Adipose tissue (tissue), 3 donors: ENCODE measurements around the gene PP2D1. TPM values are rescaled to one million over a fixed set of nuclear protein-coding genes. Genes with fewer than 3 reads are reported as not detected.
"Not testable (repeated sequence)": the region's sequence is repeated elsewhere in the genome, so short reads cannot be mapped to it uniquely, and the experiment has no call there.

Source experiments
- H3K27ac ChIP-seq: one replicate; pipeline ENCODE4 v1.5.1; 2013; ENCODE audit warnings: low read depth, low read length
- WGBS, 3 donors: extraction: QIAGEN DNeasy Blood & Tissue Kit; methylation state at CpG; one replicate each; pipeline ENCODE4 v1.1.7; 2013; 5-methylcytosine and 5-hydroxymethylcytosine counted together
- polyA plus RNA-seq, 3 donors: library from polyadenylated mRNA; stranded (reverse); fragments of 200-250 nt; gene quantifications; one replicate each; pipeline ENCODE4 v1.2.3, GENCODE V29; 2013
- donor health status: healthy with polysubstance abuse.
- donor health status: Bipolar disorder and iron deficiency.
- donor health status: healthy.

The PP2D1 gene
- polyA plus RNA-seq, 3 donors = not detected

DNA sequence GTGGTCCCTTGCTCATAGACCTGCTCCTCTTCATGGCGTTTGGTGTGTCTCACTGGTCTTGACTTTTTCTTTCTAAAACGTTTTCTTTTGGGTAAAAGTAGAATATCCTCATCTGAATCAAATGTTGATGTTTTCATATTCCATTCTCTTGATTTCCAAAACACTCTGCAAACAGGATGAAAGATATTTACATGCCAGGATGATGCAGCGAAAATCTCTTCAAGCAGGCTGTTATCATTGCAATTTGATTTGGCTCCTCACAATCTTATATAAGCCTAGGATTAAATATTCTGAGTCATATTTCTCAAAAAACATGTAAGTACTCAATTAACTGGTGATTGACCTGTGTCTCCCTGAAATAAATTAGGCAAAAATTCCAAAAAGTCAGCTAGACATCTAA, 10.1 kb downstream of the PP2D1 start:
- H3K27ac ChIP-seq = no peak overlapping the region
- 64 to 76% (median 71%) methylated on average over 3 of the region's 3 CpGs for WGBS, 3 donors

DNA sequence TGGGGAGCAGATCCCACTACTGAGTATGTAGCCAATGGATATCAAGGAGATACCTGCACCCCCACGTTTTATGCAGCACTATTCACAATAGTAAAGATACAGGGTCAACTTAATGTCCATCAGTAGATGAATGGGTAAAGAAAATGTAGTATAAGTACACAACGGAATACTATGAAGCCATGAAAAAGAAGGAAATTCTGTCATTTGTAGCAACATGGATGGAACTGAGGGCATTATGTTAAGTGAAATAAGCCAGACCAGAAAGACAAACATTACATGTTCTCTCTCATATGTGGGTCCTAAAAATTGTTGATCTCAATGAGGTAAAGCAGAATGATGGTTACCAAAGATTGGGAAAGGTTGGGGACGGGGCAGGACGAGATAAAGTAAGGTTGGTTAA, 14.6 kb downstream of the PP2D1 start:
- 79 to 92% (median 83%) methylated on average over 4 of the region's 4 CpGs for WGBS, 3 donors
- H3K27ac ChIP-seq = no peak overlapping the region

DNA sequence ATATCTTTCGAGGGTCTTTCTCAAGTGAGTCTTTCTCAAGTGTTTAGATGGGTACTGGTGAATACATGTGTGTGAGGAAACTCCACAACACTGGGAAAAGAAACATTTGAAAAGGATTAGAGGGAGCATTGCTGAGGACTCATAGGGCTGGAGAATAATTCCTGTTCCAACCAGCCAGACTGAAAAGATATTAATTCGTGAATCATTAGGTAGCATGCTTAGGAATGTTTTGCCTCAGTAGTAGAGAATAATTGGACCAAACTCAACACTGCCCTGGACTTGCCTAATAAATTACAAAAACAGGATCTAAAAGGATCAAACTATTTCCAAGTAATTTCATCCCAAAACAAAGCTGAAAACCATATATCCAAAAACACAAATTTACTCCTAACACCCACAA, 17.3 kb downstream of the PP2D1 start:
- no peak overlapping the region for H3K27ac ChIP-seq
- 70 to 83% (median 80%) methylated on average over 2 of the region's 2 CpGs for WGBS, 3 donors

DNA sequence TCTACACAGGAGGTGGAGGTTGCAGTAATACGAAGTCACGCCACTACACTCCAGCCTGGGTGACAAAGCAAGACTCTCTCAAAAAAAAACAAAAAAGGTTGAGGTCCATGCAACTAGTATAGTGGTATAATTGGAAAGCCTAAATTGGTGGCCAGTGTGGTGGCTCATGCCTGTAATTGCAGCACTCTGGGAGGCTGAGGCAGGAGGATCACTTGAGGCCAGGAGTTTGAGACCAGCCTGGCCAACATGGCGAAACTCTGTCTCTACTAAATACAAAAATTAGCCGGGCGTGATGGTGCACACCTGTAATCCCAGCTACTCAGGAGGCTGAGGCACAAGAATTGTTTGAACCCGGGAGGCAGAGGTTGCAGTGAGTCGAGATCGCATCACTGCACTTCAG, 23.2 kb downstream of the PP2D1 start:
- not testable (repeated sequence) for H3K27ac ChIP-seq
- 95 to 97% (median 97%) methylated on average over 8 of the region's 8 CpGs for WGBS, 3 donors

GRCh38 chr3:19972054-19972453, 40.0 kb downstream of the PP2D1 start:
- no peak overlapping the region for H3K27ac ChIP-seq
- WGBS, 3 donors = 41 to 63% (median 59%) methylated on average over 3 of the region's 3 CpGs

- no peak overlapping the region for H3K27ac ChIP-seq
- 66 to 92% (median 90%) methylated on average over 8 of the region's 8 CpGs for WGBS, 3 donors
Observed at GRCh38 chr3:19970327-19970726, 41.7 kb downstream of the PP2D1 start.

- no peak overlapping the region for H3K27ac ChIP-seq
- 76 to 81% (median 79%) methylated on average over 4 of the region's 4 CpGs for WGBS, 3 donors
Observed at GRCh38 chr3:19967812-19968211, 44.3 kb downstream of the PP2D1 start.

GRCh38 chr3:19967208-19967607, 44.9 kb downstream of the PP2D1 start:
- no peak overlapping the region for H3K27ac ChIP-seq
- WGBS, 3 donors = 82 to 92% (median 89%) methylated on average over 6 of the region's 6 CpGs

DNA sequence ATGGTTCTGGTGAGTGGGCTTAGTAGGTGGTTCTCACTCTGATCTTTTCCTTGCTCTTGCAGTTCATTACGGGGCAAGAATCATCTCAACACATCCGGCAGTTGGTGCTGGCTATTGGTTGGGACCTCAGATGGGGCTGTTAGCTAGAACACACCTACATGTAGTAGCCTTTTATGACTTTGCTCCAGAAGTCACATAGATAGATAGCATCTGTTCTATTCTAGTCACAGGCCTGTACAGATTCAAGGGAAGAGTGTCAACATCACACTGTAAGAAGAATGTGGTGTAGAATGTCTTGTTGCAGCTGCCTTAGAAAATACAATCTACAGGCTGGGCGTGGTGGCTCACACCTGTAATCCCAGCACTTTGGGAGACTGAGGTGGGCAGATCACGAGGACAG, 50.1 kb downstream of the PP2D1 start:
- H3K27ac ChIP-seq = no peak overlapping the region
- 94 to 98% (median 97%) methylated on average over 4 of the region's 4 CpGs for WGBS, 3 donors

DNA sequence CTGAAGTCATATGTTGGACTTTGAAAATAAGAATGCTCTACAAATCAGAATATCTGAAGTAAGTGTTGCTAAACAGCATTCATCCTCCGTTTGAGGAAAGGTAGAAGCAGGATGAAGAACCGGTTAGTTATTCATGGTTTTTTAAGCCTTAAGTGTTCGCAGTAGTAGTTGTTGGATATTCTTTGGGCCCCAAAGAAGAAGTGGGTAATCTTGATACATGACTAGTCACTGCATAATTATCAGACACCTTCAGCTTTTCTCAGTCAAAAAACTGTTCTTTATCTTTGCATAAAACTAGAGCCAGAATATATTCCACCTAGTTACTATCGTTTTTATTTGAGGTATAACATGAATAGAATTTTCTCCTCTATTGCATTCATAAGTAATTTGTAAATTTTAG, 51.4 kb downstream of the PP2D1 start:
- H3K27ac ChIP-seq = no peak overlapping the region
- WGBS, 3 donors = 70 to 83% (median 81%) methylated on average over 4 of the region's 4 CpGs

DNA sequence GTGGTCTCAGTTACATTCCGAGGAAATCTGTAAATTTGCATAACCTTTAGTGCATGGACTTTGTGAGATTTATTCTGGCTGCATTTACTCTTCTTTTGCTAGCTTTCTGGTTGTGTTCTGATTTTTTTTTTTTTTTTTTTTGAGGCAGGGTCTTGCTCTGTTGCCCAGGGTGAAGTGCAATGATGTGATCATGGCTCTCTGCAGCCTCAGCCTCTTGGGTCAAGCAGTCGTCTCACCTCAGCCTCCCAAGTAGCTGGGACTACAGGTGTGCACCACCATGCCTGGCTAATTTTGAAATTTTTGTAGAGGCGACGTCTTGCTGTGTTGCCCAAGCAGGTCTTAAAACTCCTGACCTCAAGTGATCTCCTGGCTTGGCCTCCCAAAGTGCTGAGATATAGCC, 52.6 kb downstream of the PP2D1 start:
- 71 to 73% (median 72%) methylated on average over 4 of the region's 4 CpGs for WGBS, 3 donors
- H3K27ac ChIP-seq = no peak overlapping the region

- H3K27ac ChIP-seq = not testable (repeated sequence)
- 87 to 95% (median 94%) methylated on average over 9 of the region's 9 CpGs for WGBS, 3 donors
Observed at GRCh38 chr3:19957354-19957753, 54.7 kb downstream of the PP2D1 start.

- 96 to 99% (median 97%) methylated on average over 4 of the region's 4 CpGs for WGBS, 3 donors
- H3K27ac ChIP-seq = no peak overlapping the region
Observed at GRCh38 chr3:19954676-19955075, 57.4 kb downstream of the PP2D1 start.

DNA sequence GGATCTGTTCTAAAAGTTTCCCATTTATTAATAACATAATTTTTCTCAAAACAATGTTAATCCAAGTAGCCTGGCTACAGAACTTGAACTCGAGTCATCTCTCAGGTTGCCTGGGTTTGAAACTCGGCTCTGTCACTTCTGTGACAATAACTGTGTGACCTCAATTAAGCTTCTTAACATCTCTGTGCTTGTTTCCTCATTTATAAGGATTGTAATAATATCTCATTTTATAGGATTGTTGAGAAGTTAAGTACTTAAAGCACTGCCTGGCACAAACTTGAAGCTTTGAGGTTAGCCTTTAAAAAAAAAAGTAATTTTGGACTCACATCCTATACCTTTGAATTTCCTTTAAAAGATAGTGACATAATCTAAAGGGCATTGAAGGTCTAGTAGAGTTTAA, 61.7 kb downstream of the PP2D1 start:
- WGBS, 3 donors = 84 to 91% (median 87%) methylated on average over 2 of the region's 2 CpGs
- H3K27ac ChIP-seq = no peak overlapping the region

GRCh38 chr3:19948226-19948591, 63.9 kb downstream of the PP2D1 start:
- 0 to 4% (median 0%) methylated on average over 2 of the region's 2 CpGs for WGBS, 3 donors
- peak overlapping the region; percentile 95 for H3K27ac ChIP-seq

GRCh38 chr3:19947549-19948225, 64.4 kb downstream of the PP2D1 start:
- peak overlapping the region; percentile 95 for H3K27ac ChIP-seq
- 0 to 1% (median 1%) methylated on average over 25 to 30 of the region's 30 CpGs for WGBS, 3 donors

DNA sequence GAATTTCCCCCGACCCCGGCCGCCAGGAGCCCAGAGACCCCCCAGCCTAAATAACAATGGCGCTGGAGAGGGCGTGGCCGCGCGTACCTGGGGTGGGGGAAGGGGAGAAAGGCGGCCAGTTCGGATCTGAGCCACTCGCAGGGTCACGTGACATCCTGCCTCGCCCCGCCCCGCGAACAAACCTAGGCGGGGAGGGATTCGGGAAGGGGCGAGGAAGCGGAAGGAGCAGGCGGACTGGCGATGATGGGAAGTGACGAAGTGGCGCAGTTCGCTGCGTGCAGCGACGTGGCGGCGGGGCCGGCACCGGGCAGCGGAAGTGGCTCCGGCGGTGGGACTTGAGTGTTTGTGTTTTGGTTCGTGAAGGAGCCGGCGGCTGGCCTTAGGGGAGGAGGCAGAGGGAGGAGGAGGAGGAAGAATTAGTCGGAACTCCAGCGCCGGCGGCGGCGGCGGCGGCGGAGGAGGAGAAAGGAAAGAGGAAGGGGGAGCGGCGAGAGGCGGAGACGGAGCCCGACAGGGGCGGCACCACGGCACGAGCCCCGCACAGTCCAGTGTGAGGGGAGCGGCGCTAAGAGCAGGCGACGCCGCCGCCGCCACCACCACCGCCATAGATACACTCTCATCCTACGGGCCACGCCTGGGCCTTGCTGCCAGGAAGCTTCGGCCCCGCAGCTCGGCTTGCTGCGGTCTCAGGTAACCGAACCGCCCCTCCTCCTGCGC, 65.1 kb downstream of the PP2D1 start, which contains the start of gene RAB5A:
RAB5A (plus strand) TSS at position 266 of the 717 bp plus-strand sequence. CDS start 3,802 bp downstream, outside the sequence.
- 0 to 1% (median 0%) methylated on average over 55 to 73 of the region's 73 CpGs for whole genome bisulfite sequencing, 3 donors
- H3K27ac ChIP-seq = peak within 1 kb of the TSS; percentile 95

DNA sequence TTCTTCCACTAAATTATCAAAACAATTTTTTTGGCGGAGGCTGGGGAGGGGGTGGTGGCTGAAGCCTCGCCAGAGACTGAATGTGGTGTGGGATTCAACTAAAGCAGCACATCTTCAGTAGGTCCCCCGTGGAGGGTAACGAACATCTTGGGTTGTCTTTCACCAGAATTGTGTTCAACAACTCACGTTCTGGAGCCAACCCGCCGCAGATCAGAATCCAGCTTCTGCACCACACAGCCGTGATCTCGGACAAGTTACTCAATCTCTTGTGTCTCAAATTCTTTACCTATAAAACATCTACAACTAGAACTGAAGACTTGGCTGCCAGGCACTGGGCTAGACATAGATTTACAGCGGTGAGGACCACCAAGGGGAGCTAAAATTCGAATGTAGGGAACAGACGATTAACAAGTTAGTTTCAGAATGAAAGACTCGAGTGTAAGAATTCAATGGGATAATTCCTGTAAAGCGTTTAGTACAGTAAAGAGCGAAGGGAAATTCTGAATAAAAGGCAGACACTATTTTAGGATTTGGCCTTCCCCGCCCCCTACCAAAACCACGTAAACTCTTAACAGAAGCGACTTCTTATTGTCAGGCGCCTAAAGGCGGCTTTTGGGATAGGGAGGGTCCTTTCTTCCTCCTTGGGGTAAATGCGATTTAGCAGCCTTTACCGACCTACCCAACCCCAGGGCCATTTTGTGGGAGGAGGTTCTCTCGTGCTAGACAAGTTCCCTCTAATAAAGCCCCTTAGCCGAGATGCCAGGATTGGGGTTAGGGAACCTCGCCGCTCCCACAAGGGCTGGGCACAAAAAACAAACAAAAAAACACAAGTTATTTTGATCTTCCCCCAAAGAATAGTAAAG, 65.9 kb downstream of the PP2D1 start:
- peak overlapping the region; percentile 70 for H3K27ac ChIP-seq
- 35 to 48% (median 42%) methylated on average over 26 of the region's 26 CpGs for whole genome bisulfite sequencing, 3 donors

DNA sequence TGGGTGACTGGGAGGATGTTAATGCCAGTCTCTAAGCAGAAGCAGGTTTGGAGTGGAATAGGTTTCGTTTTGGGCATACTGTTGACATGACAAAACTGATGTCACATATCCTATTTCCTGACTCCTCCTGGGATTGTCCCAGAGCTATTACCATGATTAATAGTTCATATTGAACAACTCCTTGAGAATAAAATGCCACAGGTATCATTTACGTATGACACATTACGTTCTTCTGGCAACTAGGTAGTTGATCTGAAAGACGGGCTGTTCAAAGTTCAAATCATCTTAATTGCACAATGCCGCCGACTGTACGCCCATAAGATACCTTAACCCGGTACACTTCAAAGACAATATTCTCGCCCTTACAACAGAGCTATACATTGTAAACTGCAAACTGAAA, 66.5 kb downstream of the PP2D1 start:
- H3K27ac ChIP-seq = no peak overlapping the region
- 76 to 94% (median 92%) methylated on average over 9 of the region's 9 CpGs for WGBS, 3 donors
